Gastrocnemius medialis (tissue), 4 donors: ENCODE measurements around the gene PFKFB2.

Experiments used
- POLR2A ChIP-seq, 2 donors: fragments of 450-650 bp; IDR thresholded peaks; one replicate each; pipeline ENCODE4 v1.6.1; 2017; ENCODE audit warnings: antibody characterized with exemption in 2 of 2, mild to moderate bottlenecking in 2 of 2, moderate library complexity in 2 of 2
- TF ChIP-seq, protein P1 (sequence below), 5 experiments: fragments of 450-650 bp in 3 of 5; fragments of 200-600 bp in 2 of 5; sonication (generic) in 2 of 5; IDR thresholded peaks in 4 of 5; conservative IDR thresholded peaks in 1 of 5; 1 replicate in 4 of 5; 2 replicates in 1 of 5; pipeline ENCODE4 v1.5.1; 2016 to 2019; ENCODE audit warnings: antibody characterized with exemption in 5 of 5, mild to moderate bottlenecking in 3 of 5, moderate library complexity in 3 of 5

DNA sequence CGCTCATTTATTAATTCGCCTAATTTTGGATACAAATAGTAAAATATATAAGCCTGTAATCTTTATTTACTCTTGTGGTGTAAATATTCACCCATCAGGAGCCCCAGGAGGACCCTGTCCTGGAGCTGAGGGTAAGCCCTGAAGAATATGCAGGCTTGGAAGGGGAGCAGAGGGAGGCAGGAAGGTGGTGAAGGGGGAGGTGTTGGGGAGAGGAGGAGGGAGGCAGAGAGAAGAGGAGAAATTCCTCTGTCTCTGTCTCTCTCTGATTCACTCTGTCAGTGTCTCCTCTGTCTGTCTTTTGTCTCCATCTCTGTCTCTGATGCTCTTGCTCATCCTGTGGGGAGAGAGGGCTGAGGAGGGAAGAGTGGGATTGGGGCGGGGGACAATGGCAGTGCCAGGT lies 32.8 kb downstream of the PFKFB2 start:
- TF ChIP-seq, protein P1, sequence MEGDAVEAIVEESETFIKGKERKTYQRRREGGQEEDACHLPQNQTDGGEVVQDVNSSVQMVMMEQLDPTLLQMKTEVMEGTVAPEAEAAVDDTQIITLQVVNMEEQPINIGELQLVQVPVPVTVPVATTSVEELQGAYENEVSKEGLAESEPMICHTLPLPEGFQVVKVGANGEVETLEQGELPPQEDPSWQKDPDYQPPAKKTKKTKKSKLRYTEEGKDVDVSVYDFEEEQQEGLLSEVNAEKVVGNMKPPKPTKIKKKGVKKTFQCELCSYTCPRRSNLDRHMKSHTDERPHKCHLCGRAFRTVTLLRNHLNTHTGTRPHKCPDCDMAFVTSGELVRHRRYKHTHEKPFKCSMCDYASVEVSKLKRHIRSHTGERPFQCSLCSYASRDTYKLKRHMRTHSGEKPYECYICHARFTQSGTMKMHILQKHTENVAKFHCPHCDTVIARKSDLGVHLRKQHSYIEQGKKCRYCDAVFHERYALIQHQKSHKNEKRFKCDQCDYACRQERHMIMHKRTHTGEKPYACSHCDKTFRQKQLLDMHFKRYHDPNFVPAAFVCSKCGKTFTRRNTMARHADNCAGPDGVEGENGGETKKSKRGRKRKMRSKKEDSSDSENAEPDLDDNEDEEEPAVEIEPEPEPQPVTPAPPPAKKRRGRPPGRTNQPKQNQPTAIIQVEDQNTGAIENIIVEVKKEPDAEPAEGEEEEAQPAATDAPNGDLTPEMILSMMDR (IDR thresholded peaks at IDR 0.05 in 4 of 5, conservative IDR thresholded peaks at IDR 0.05 in 1 of 5), result no peak
- no peak for TF ChIP-seq POLR2A (IDR thresholded peaks at IDR 0.05)
